HG02678 (cell line): ENCODE data around the gene BRPF3.

ENCODE experiments used
- ATAC-seq: cut with Tn5 transposase; IDR thresholded peaks from one replicate; pipeline ENCODE4 v1.9.1; 2021; ENCODE audit warnings: mild to moderate bottlenecking, moderate library complexity; ENCODE audit not compliant: unreplicated experiment

The BRPF3 gene

DNA sequence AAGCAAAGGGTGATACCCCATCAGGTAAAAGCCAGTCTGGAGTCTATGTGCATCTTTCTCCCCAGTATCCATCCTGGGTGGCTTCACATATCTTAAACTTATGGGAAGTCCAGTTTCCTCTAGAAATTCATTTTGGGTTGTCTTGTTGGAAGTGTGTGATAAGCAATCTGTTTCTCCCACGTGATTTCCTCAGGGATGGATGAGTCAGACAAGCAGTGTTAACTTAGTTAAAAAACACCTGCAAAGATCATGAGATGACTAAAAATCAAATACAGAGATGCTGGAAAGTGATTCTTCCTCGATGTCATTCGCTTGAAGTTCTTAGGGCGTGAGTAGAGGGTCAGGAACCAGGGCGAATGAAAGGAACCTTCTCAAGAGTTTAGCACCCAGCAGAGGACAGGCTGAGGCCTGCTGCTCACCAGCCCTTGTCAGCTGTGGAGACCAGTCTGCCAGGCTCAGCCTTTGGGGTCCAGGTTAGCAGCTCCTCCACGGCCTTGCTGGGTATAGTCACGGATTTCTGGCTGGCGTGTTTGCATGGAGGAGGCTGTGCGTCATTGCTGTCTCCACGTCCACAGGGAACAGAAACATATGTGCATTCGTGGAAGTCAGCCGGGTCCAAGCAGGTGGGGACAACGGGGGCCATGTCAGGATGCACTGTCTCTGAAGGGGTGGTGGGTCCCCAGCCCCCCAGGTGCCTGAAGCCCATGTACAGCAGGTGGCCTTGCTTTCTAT is 70.5 kb downstream of the BRPF3 start:
- no peak for ATAC-seq

DNA sequence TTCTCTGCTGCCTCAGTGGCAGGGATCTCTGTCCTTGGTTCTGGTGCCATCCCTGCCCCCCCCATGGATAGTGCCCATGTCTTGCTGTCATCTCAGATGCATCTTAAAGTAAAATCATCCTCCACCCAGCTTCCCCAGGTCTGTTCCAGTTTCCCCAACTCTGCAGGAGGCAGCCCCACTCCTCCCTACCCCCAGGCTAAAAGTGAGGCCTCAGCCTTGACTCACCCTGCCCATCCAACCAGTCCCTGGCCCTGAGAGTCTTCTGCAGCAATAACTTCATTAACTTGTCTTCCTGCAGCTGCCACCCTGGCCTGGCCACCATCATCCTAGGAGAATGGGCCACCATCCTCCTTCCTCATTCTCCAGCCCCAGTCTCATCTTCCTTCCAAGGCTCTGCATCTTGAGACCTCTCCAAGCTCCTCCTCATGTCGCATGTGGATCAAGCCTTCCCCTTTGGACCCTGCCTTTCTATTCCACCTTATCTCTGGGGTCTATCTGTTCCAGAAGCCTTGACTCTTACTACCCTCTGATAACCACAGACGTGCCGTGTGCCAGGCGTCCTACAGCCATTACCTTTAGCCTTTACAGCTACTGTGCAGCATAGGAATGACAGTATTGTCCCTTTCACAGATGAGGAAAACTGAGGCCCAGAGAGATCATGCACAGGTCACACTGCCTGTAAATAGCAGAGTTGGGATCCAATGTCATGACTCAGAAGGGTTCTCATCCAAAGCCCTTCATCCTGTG is 71.4 kb downstream of the BRPF3 start:
- ATAC-seq, result no peak

DNA sequence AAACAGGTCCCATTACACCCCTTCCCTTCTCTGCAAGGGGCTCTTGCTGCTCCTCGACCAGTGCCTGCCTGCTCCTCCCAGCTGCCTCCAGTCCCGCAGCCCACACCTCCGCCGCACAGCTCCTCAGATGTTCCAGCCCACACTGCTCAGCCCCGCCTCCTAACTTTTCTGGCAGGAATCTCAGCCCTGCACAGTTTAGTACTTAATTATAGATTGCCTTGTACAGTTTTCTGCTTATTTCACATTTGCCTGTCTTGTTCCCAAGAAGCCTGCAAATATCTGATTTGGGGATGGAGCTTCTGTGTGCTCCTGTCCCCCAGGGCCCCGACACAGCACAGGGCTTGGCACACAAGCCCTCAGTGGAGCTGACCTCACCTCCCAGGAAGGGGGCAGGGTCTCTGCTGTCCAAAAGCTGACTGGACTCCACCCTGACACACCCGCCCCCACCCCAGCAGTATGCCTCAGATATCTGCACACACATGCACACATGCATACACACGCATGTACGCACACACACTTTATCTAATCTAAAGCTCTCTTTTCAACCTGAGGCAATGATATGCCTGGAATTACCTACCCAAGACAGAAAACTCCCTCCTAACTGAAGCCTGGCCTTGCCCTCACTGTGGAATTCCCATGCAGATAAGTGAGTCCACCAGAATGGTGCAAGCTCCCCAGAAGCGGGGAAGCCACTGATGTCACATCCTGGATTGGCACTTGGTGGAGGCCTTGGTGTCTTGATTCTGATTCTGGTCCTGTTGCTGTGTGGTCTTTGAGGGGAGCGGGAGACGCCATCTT is 72.1 kb downstream of the BRPF3 start:
- ATAC-seq, result no peak

DNA sequence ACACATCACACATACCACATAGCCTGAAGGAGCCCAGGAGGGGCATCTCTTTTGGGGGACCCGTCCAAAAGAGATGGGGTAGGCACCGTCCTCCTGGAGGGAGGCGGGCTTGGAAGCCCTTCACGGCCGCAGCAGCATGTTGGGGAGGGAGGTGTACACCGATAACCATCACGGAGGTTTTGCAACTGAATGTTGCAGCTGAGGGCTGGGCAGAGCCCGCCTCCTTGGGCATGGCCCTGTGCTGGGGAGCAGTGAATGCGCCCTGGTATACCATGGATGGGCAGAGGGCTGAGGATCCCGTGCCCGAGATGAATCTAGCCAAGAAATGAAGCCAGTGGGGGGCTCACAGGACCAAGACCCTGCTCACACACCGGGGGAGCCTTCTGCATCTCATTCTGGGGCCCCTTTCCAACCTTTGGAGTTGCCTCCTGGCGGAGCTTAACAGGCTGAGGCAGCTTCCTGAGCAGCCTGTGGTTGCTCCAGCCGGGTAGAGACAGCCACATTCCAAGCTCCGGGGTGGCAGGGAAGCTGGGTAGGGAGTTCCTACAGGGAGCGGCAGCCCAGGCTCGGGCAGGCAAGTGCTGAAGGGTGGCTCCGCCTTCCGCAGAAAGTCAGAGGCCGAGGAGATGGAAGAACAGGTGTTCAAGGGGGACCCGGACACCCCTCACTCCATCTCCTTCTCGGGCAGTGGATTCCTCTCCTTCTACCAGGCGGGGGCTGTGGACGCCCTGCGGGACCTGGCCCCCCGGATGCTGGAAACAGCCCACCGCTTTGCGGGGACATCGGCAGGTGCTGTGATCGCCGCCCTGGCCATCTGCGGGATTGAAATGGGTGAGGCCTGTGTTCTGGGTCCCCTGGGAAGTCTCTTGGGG is 73.5 kb downstream of the BRPF3 start, which contains the start of gene PNPLA1:
PNPLA1 (plus strand) TSS at position 227 of the 872 bp plus-strand sequence; CDS start at position 627, 400 bp downstream.
- no peak for ATAC-seq

DNA sequence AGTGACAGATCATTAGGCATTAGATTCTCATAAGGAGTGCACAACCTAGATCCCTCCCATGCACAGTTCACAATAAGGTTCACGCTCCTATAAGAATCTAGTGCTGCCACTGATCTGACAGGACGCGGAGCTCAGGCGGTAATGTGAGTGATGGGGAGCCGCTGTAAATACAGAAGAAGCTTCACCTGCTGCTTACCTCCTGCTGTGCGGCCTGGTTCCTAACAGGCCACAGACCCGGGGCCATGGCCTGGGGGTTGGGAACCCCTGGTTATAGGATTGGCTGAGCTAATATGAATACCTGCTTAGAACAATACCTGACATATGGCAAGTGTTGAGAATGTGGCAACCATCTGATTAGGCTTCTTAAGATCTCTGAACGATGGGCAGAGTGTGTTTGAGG is 75.7 kb downstream of the BRPF3 start:
- ATAC-seq, result no peak

DNA sequence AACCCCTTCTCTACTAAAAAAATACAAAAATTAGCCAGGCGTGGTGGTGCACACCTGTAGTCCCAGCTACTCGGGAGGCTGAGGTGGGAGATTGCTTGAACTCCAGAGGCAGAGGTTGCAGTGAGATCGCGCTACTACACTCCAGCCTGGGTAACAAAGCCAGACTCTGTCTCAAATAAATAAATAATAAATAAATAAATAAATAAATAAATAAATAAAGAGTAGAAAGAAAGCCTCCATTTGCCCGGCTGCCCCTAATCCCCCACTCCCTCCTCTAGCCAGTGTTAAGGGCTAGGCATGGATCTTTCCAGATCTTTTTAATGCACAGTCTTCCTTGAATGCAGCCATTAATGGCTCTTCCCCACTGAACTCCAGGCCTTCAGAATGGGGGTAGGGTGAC is 76.5 kb downstream of the BRPF3 start:
- no peak for ATAC-seq

DNA sequence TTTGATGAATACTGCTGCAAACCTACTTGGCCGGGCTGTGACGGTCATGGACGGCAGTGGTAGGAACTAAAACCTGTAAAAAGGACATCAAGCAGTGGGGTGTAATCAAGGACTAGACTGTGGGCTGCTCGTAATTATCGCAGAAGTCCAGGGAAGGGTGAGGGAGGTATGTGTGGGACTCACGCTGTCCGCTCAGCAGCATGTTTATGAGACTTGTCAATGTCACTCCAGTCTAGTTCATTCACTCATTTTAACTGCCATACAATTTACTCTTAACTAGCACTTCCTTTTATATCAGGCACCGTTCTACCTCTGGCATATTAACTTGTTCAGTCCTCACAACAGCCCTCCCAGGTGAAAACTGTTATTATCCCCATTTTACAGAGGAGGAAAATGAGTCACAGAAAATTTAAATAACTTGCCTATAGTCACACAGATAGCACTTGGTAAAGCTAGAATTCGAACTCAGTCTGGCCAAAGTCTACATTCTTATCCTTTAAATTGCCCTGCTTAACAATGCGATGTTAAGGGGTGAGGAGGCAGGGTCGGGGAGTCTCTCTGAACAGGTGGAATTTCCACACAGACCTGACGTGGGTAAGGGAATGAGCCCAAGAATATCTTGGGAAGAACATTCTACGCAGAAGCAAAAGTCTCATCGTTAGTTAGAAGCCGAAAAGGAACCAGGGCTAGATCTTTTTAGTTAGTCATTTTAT is 77.4 kb downstream of the BRPF3 start:
- no peak for ATAC-seq

DNA sequence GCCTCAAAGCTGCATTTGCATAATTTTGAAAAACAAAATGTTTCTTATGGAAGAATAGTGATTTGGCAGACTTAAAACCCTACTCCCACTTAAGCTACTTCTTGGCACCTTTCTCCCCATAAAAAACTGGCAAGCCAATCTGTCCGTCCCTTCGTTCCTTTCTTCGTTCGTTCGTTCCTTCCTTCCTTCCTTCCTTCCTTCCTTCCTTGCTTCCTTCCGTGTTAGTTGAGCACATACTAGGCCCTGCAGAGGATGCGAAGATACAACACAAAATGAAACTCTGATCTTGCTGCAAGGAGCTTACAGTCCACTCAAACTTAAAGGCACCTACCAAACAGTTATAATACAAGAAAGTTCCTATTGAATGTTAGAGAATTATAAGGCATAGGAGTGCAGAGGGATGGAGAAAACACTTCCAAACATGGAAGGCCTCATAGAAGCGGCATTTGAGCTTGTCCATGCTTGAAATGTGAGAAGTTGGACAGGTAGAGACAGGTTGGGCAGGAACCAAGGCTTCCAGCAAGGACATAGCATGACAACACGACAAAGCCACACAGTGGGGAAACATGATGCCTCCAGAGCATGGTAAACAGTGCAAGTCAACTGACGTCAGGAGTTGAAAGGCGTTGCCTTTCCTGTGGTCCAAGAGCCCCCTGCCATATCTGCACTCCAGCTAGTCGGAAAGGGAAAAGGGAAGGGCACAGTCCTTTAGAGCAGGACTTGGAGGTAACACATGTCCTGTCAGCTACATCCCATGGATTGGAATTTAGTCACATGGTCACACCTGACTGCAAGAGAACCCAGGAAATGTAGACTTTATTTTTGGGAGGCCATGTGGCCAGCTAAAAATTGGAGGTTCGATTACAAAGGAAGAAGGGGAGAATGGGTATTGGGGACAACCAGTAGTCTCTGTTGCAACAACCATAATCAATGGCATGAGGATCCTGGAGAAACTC is 80.3 kb downstream of the BRPF3 start:
- no peak for ATAC-seq

DNA sequence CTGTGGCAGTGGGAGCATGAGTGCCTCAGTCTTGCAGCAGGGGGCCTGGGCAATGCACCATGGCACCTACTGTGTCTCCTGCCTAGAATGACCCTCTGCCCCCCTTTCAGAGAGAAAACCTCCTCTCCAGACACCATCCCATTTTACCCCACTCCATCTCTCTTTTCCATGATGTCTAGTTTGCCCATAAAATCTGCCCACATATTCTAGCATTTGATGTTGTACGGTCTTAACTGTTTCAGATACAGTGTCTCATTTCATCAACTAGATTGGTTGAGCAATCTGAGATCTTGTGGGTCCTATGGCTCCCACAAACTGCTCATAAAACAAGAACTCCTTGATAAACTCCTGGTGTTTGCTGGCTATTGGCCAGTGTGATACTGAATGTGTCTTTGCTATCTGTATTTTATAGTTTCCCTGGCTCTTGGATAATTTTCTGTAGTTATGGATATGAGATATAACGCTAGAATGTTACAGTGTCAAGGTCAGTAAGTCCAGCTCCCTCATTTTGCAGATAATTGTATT is 81.5 kb downstream of the BRPF3 start:
- ATAC-seq, result no peak

DNA sequence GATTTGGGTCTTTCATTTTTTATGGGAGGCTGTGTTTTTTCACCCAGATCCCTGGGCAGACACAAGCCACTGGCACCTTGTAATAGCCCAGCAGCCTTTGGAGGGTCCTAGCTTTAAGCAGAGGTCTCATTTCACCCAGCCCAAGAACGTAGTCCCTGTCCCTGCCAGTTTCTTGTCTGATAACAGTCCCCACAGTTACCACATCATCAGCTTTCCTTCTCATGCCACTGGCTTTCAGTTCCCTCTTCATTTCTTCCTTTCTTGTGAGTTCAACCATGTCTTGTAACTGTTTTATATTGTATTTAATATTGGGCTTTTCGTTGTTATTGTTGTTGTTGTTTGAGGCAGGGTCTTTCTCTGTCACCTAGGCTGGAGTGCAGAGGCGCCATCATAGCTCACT is 83.9 kb downstream of the BRPF3 start:
- no peak for ATAC-seq

DNA sequence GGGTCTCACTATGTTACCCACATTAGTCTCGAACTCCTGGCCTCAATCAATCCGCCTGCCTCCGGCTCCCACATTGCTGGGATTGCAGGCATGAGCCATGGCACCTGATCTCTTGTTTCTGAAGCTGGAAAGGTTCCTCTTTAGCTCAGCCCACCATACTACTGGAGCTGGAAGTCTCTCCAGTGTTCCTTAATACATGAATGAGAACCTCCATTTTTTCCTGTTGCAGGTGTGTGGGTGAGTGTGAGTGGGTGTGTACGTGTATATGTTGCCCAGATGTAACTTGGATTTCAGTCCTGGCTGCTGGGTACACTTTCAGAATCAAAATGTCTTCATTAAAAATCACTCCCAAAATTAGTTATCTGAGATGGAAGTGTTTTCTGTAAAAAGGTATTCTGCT is 84.4 kb downstream of the BRPF3 start:
- ATAC-seq, result no peak
